HG02973 (cell line): ENCODE data around the gene PALLD.
A peak's percentile ranks its signal among the peaks of the same experiment; 100 is the strongest.
"Not testable (repeated sequence)": the region's sequence is repeated elsewhere in the genome, so short reads cannot be mapped to it uniquely, and the experiment has no call there.

Experiments
- ATAC-seq: cut with Tn5 transposase; IDR thresholded peaks from one replicate; pipeline ENCODE4 v1.9.1; 2021; ENCODE audit warnings: moderate library complexity; ENCODE audit not compliant: unreplicated experiment

Gene PALLD

GRCh38 chr4:168696280-168696679 is 199.4 kb downstream of the PALLD start:
- ATAC-seq, result no peak

GRCh38 chr4:168696826-168697225 is 200.0 kb downstream of the PALLD start:
- ATAC-seq, result no peak

DNA sequence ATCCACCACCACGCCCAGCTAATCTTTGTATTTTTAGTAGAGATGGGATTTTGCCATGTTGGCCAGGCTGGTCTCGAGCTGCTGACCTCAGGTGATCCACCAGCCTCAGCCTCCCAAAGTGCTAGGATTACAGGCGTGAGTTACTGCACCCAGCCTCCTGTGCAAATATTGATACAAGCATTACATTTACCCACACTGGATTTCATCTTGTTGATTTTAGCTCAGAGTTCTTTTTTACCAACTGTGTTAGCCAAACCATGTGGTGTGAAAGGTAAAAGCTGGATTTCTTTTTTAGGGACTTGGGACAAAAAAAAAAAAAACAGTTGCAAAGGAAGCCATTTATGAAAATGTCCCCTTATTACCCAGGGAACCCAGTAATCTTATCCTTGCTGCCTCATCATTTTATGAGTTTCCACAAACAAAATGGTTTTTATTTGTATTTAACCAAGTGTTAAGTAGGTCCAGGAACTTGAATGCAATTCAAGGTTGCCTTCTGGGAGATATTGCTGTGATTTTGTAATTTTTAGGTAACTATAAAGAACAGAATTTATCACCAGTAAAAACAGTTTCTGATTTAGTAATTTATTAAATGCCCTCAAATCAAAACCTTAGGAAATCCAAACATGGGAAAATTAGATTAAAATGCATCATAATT is 202.5 kb downstream of the PALLD start:
- ATAC-seq, result no peak

- ATAC-seq, result no peak
Observed at GRCh38 chr4:168701061-168701460, 204.2 kb downstream of the PALLD start.

- ATAC-seq, result not testable (repeated sequence)
Observed at GRCh38 chr4:168702581-168703087, 205.8 kb downstream of the PALLD start.

- ATAC-seq, result no peak
Observed at GRCh38 chr4:168705121-168705520, 208.3 kb downstream of the PALLD start.

GRCh38 chr4:168707205-168707604 is 210.4 kb downstream of the PALLD start:
- ATAC-seq, result no peak

DNA sequence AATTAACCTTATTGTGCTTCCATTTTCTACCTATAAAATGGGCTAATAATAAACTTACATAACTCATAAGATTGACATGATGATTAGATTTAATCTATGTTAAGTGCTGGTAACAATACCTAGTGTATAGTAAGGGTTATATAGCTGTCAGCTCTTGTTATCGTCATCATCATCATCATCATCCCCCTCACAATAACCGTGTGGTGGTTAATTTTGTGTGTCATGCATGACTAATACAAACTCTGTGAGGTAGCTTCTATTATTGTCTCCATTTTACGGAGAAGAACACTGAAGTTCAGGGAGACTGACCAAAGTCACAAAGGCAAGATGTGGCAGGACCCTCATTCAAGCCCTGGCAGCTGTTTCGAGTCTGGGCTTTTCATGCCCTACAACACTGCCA is 211.3 kb downstream of the PALLD start:
- ATAC-seq, result no peak

DNA sequence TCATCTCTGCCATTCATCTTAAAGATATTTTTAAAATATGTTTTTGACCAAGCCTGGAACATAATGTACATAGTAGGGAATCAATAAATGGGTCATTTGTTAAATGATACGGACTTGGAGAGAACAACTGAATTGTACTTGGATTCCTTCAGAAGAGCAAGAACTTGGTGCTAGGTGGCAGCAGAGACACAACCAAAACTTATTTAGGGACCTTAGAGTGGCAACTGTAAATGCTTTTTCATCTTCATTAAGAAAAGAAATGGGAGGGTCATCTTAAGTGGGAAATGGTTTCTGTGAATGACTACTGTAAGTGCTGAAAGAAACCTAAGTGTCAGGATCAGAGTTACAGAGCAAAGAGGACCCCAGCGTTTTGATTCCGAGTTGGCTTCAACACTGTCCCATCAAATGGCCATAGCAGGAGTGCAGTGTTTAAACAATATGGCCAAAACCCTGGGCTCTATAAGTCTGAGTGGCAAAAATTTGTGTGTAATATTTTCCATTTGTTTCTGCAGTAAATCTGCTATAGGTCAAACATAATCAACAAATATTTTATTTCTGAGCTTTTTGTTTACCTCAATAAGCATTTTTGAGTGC is 213.6 kb downstream of the PALLD start:
- no peak for ATAC-seq

DNA sequence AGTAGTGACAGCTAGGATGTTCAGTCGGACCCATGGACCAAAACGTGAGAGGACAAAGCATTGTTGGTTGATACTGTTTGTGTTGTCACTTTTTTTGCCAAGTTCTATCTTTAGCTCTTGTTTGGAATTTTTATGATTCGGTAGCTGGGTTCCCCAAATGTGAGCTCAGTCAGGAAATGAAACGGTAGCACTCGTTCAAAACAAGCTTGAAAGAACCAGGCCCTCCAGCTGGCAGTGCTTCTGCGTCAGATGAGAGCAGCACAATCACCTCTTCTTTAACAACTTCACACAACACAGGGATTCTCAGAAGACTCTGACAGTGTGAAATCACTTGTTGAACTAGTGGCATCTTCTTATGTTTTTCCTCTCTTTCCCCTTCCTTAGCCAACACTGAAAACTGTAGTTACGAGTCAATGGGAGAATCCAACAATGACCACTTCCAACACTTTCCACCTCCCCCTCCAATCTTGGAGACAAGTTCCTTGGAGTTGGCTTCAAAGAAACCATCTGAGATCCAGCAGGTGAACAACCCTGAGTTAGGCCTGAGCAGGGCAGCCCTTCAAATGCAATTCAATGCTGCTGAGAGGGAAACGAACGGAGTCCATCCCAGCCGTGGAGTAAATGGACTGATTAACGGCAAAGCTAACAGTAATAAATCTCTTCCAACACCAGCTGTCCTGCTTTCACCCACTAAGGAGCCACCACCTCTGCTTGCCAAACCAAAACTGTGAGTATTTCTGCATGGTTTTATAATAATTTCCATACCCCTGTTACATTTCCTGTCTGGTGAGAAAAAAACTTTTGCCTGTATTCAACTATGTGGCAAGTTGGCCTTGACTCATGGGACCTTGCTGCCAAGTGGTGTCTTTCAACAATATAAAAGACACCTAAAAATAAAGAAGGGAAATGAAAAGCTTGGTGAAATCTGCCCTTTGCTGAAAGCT is 214.6 kb downstream of the PALLD start:
- ATAC-seq, result no peak

DNA sequence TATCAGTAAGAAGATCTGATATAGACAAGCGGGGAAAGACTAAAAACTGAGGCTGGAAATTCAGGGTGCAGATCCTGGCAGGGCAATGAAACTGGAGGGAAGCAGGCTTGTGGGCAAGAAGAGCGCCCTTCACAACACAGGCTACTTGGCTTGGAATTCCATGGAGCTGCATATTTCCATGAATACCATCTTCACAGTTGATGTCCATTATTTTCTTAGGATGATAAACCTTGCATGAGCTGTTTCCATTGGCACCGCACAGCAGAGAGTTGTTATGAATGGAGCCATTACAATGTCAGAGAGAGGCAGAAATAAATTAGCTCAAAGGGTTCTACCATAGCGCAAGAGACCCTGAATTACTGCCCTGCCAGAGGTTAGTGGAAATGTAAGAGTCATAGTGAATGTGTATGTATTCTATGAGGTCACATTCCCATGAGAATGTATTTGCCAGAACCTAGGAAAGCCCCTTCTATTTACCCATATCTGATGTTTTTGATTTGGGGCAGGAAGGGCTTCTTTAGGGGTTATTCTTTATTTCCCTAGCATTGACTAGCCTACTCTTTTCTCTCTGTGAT is 215.6 kb downstream of the PALLD start:
- ATAC-seq, result no peak

GRCh38 chr4:168713253-168713652 is 216.4 kb downstream of the PALLD start:
- ATAC-seq, result no peak

- no peak for ATAC-seq
Observed at GRCh38 chr4:168715896-168716295, 219.0 kb downstream of the PALLD start.

- ATAC-seq, result no peak
Observed at GRCh38 chr4:168716406-168717129, 219.7 kb downstream of the PALLD start.

DNA sequence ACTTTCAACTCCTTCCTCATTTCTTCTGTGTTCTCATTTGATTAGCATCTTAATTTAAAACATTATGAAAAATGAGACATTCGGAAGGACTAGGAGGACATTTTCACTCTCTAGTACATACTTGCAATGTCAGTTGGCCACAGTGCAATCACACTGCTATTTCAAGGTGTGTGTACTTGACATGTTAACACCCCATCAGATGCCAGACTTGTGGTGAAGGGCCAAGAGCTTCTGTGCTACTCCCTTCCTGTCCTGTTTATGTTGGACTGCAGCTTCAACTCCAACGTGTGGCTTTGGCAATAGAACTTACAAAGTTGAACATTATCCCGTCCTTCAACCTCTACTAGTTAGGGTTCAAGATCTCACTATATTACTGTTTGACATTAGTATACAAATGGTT is 221.0 kb downstream of the PALLD start:
- no peak for ATAC-seq

- no peak for ATAC-seq
Observed at GRCh38 chr4:168719725-168720124, 222.9 kb downstream of the PALLD start.

DNA sequence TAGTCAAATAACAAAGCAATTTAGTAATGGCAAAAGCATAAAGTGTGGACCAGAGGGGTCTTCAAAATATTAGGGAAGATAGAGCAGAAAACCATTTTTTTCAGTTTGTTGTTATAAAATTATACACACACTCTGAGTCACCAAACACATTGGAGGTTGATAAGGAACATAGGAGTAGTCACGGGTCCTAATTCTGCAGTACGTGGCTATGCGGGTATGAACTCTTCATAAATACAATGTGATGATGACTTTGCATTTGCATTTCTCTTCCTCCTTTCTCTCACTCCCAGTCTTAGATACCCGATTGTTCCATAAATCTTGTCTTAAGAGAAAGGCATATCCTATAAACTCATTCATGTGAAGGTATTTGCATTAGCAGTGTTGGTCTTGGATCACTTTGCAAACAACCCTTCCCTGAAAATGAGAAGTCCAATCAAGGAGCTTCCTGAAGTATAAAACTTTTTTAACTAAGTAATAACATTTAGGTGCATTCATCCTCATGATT is 223.6 kb downstream of the PALLD start:
- no peak for ATAC-seq

- no peak for ATAC-seq
Observed at GRCh38 chr4:168722391-168722790, 225.5 kb downstream of the PALLD start.

DNA sequence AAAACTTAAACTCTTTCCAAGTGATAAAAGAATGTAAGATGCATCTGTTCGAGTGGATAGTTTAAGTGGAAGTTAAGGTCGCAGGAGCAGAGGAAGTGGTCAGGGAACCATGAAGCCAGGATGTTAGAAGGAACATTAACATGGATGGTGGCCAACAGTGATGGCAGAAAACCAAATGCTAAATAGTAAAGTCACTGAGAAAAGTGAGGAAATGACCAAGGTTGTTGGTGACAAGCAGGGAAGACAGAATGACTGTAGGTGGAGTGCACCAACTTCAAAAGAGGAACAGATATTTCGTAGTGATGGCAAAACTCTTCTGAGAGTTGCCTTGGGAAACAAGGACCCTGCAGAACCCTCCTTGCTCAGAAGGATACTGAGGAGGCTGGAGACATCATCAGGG is 226.2 kb downstream of the PALLD start:
- ATAC-seq, result peak; percentile 39

DNA sequence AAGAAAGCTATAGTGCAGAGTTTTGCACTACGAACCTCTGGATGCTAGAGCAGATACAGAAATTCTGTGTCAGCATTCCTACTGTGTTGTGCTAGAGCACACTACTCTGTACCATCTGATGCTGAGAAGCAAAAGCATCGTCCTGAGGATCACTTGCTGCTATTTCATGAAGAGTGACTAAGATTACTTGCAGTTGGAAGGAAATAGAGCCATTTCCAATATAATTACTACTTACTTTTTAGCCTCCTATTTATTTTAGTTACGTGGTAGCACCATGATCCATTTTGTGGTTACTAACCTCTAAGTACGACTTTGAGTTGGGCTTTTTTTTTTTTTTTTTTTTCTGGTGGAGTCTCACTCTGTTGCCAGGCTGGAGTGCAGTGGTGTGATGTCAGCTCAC is 226.7 kb downstream of the PALLD start:
- ATAC-seq, result peak; percentile 4
